NCI-H2081 treated with DMSO at 0.1 percent for 48 hours (cell line): ENCODE data around the gene AAR2.
A peak's percentile ranks its signal among the peaks of the same experiment; 100 is the strongest.

ENCODE experiments used
- DNase-seq: peaks from one replicate; lab custom pipeline; 2025; lab: John Stamatoyannopoulos, UW

AAR2 gene, protein sequence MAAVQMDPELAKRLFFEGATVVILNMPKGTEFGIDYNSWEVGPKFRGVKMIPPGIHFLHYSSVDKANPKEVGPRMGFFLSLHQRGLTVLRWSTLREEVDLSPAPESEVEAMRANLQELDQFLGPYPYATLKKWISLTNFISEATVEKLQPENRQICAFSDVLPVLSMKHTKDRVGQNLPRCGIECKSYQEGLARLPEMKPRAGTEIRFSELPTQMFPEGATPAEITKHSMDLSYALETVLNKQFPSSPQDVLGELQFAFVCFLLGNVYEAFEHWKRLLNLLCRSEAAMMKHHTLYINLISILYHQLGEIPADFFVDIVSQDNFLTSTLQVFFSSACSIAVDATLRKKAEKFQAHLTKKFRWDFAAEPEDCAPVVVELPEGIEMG

DNA sequence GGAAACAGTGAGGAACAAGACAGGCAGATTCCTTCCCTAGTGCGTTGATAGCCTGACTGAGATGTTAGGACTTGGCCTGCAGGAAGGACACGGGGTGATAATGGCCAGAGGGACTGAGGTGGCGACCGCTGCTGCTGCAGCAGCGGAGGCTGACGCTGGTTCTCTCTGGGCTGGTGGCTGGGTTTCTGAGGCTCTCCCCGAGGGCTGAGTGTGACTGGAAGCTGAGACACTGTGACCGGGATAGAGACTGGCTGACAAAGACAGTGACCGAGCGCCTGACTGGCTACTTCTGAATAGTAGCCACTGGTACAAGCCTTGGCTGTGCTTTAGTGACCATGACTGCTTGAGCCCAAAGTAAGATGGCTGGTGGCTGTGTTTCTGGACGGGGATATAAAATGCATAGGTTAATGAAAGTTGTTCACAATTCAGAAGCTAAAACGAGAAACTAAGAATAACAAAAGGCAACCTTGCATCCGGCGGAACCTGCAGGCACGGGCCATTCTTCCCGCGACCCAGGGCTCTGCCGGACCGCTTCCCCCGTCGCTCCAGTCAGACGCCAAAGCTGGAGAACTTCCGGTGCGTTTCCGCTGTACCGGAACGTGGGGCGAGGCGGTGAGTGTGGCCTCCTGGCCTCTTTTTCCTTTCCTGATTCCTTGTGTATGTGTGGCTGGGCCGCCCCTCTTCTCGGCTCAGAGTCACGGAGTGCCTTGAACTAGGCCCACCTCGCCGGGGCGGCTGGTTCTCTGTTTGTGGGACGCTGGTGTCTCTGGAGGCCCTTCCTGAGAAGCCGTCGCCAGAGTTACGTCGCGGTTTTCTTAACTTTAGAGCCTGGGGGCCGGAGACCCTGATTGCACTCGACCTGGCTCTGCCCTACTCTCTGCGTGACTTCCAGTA is at the start of gene AAR2:
TSS of gene AAR2 (plus strand) at position 587 of the 894 bp plus-strand sequence. CDS start 3,391 bp downstream, outside the sequence.
- peak; percentile 42 for DNase-seq

DNA sequence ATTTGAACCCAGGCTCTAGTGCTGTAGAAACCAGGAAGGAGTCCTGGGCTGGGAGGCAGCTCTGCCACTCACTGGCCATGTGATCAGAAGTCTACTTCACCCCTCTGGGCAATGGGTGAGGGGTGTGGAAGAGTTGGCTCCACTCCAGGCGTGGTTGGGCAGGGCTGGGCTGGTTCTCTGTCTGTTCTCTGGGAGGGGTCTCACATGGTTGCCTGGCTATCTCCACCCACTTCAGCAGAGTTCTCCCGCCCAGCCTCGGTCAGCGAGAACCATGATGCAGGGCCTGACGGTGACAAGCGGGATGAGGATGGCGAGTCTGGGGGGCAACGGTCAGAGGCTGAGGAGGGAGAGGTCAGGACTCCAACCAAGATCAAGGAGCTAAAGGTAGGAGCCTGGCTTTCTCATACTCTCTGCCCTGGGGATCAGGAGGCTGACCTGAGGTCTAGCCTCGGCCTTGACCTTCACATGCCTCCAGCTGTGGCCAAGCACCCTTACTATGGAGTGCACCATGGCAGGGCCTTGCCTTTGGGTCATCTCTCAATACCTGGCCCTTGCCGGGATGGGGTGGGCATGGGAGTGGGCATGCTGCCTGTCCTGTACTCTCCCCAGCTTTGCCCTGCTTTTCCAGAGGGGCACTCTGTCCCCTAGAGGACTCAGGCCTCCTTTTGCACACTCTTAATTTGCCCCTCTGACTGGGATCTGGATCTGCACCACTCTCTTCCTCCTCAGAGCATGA is 42.1 kb upstream of the AAR2 start:
- DNase-seq: no peak

DNA sequence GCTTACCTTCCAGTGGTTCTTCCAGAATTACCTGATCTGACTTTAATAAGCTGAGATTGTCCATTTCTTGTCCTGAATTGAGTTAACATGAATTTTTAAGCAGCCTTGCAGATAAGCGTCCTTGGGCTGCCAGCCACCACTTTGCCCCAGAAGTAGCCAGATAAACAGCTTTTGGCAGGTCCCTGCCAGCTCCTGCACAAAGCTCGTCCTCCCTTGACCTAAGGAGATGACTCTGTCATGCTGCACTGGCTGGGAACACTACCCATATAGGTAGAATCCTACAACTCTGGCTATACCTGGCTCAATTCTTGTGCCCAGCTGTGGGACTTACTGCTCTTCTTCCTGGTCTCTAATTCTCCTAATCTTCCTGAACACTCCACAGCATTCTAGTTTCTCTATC is 39.6 kb upstream of the AAR2 start:
- no peak for DNase-seq

DNA sequence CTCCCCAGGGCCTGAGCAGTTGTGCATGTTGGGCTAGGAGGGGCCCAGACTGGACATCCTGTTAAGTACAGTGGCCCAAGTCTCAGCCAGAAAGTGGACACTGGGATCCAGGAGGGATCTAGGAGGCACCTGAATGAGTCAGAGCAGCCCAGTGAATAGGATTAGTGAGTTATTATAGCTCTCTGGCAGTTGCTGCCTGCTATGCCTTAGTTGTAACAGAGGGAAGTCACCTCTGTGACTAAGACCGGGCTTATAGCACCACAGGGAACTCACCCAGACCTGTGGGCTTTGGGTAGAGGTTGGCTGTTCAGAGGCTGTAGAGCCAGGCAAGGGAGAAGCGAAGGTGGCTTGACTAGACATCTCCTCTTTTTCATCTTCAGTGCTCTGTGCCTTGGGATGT is 39.0 kb upstream of the AAR2 start:
- DNase-seq: no peak

DNA sequence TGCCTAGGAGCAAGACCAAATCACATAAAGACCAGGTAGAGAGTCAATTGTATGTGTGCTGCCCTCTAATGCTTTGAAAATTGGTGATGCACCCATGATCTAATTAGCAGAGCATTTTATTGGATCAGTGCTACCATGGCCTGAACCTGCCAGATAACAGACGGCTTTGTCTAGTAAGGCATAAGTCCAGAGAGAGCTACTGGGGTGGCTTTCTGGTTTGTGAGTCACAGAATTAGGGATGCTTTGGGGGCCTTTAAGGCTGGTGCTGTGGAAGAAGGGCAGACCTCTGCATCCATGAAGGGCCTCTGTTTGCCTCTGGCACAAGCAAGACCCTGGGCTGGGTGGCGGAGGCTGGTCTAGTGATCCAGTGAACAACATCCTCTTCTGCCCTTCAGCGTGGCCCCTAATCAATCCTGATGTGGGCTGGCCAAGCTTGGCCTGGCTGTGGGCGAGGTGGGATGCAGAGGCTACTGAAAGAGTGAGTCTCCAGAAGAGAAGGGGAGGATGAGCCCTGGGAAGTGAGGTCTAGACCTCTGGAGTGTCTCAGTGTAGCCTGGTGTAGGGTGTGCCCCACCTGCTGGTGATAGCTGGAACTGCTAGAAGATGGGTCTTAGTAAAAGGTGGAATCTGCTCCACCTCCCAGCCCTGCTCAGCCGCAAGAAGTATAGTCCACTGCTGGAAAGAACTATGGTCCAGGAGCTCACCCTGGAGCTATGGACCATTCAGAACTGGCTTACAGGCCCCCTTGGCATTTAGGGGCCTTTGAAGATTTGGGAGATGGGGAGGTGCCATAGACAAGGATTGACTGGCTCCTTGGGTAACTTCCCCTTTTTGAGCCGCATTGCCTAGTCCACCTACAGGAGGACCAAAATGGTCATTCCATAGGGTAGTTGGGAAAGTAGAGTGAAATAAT is 36.7 kb upstream of the AAR2 start:
- peak; percentile 28 for DNase-seq

DNA sequence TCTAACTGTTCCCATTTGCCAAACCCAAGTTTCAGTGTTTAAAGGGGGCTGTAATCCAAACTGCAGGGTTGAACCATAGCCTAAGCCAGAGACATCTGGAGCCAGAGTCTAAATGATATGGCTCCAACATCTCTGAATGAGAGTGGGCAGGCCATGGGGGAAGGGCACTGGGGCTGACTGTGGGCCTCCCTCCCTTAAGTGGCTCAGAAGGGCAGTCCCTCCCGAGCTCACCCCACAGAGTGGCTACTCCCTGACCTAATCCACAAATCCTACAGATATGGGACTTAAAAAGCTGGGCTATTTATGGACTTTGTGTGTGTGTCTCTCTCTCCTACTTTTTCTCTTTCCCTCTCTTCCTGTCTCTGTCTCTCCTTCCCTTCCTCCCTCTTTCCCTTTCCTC is 35.8 kb upstream of the AAR2 start:
- no peak for DNase-seq

DNA sequence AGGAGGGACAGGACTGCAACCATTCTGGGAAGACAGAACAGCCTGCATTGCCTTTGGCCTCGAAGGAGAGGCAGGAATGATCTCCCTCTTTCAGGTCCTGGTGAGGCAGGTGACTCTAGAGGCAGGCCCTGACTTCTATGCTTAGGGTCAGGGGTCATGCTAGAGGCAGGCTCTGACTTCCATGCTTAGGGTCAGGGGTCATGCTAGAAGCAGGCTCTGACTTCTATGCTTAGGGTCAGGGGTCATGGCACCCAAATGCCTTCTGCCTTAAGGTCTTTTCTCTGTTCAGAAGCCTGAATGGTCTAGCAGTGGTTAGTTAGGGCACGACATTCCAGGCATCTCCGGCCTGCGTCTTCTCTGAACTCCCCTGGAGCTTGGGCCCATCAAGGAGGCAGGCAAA is 35.1 kb upstream of the AAR2 start:
- no peak for DNase-seq

DNA sequence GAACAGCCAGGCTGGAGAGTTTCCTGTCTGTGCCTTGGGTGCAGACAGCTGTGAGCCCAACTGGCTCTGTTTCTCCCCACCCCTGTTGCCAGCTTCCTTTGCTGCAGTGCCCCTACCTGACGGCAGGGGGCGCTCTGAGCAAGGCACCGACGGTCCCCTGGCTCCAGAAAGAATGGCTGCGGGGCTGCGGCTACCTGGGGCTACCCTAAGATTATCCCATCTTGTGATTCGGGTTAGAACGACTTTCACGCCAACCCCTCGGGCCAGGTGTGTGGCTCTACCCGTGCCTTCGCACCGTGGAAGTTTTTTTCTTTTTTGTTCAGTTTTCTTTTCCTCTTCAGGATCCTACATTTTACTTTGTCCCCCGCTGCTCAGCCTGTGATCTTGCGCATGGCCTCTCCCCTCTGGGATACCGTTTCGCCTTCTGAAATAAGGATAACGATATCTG is 33.4 kb upstream of the AAR2 start:
- DNase-seq: no peak

DNA sequence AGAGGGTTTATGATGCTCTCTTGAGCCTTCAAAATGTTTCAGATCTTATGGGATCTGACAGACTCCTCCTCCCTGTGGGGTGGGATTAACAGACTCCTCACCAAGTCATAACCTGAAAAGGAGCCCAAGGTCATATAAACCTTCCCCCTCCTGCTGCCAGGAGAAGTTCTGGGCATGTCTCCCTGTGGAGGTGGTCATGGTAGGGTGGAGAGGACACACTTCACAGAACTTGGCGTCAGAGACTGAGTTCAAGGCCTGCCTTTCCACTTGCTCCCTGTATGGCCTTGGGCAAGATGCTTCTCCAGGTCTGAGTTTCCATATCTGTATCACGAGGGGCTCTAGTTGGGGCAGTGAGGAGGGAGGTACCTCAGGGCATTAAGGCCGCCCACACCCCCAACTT is 32.4 kb upstream of the AAR2 start:
- DNase-seq: no peak

DNA sequence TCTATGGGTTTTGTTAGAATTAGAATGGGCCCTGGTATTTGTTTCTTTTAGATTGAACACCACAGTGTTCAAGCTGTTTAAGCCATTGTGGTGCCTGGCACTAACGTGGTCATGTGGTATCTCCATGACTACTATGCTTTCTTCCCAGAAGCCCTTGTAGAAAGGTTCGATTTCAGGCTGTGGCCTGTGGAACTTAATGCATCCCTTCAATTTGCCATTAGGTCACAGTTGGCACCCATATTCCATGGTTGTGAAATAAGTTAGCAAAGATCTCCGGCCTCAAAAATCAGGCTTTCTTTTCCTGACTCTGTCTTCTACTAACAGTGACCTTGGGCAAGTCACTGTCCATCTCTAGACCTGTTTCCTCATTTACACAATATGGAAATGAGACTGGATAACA is 31.3 kb upstream of the AAR2 start:
- DNase-seq: no peak

DNA sequence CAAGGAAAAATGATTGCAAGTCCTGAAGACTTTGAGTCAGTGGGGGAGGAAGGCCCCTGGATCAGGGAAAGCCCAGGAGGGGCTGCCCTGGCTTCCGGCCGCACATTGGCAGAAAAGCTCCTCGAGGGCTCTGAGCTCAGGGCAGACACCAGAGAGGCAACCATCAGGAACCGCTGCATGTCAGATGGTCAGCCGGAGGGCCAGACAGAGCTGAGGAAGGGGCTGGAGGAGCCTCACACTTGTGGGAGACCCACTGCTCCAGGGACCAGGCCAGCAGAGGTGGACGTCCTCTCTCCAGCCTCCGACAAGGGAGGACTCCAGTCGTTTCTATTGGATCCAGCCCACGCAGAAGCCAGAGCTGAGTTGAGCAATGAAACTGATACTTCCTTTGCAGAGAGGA is 30.2 kb upstream of the AAR2 start:
- DNase-seq: no peak

DNA sequence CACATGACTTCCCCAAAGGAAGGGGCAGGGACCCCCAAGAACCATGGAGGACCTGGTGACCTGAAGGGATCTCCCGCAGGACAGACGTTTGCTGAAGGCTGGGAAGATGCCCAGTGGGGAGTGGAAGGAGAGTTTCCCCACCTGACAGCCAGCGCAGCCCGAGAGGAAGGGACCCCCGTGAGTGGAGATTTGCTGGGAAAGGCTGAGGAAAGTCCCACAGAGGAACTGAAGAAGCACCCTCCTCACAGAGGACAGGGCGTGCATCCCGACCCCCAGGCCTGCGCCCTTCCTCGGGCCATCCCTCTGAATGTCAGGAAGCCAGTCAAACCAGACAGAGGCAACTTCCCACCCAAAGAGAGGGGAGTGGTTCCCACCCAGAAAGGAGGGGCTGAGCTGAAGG is 29.6 kb upstream of the AAR2 start:
- DNase-seq: no peak

DNA sequence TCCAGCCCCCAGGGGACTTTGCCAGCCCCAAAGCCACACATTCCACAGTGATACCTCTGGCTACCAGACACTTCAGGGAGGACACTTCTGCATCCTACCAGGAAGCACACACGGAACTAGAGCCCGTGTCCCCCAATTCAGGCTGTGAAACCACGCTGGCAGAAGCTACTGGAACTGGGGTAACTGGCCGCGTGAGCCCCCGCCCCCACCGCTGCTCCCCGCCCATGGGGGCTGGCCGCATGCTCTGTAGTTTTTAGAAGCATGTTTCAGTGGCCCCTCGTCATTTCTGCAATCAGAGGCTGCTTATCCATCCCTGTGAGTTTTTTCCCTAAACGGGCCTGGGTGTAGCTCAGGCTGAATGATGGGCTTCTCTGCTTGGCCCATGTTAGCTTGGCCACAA is 28.7 kb upstream of the AAR2 start:
- no peak for DNase-seq

DNA sequence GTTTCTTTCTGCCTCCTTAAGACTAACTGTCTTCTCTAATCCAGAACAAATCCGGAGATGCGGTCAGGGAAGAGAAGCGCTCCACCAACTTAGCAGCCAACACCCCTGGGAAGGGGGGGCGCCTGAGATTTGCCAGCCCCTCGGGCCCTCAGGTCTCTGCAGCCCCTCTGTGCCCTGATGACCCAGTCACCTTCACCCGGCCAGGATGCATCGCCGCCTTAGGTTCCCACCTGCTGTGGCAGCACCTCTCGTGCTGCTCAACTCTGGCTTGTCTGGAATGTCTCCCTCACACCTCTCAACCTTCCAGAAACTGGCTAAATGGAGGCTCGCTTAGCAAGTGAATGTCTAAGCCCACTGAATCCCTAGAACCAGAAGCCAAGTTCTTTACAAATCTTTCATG is 28.0 kb upstream of the AAR2 start:
- no peak for DNase-seq

DNA sequence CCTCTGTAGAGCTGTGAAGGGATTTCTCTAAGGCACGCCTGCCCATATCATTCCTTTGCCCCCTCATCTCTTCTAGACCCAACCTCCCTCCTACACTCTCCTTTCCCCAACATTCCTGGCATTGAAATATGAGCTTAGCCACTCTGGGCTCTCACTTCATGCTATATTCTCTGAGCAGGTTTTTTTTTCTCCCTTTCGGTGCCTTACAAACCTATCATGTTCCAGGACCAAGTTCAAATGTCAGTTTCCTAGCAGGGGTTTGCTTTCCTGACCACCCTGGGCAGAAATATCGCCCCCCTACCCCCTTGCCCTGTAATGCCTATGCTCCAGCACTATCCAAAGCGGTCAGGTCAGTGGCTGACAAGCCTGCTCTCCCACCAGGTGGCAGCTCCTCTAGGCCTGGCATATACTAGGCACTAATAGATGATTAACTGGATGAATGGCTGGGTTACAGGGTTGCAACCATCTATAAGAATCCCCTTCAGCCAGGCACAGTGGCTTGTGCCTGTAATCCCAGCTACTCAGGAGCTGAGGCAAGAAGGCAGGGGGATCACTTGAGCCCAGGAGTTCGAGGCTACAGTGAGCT is 25.7 kb upstream of the AAR2 start:
- DNase-seq: no peak

DNA sequence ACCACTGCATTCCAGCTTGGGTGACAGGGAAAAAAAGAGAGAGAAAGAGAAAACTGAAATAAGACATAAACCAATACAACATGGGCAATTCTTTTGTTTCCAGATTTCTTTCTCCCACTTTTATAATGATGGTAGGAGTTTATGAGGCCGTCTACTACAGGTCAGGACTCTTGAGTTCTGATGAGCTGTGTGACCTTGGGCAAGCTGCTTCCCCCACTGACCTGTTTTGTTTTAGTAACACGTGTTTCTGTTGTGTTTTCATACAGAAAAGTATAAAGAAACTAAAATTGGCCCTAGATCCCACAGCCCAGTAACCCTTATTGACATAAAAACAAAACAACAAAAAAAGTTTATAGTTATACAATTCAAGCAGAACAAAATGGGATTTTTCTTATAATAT is 22.9 kb upstream of the AAR2 start:
- DNase-seq: no peak

DNA sequence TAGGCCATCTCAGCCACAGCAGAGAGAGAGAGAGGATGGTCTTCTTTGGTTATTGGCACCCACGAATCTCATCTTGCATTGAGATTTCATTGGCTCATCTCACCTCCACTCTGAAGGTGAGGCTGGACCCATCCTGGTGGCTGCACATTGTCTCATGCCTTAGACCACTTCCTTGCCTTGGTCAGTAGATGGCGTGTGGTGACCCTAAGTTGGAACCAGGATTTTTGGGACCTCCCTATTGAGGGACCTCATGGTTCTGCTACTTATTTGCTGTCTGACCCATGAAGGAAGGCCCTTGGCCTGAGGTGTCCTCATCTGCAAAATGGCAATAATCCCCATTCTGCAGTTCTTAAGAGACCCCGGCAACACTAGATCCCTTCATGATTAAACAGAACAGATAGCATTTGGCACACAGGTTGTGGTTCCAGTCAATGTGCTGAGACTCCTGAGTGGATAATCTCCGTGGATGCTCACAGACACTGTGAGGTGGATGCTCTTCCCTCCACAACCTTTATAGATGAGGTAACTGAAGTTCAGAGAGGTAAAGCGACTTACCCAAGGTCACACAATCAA is 21.5 kb upstream of the AAR2 start:
- DNase-seq: no peak

DNA sequence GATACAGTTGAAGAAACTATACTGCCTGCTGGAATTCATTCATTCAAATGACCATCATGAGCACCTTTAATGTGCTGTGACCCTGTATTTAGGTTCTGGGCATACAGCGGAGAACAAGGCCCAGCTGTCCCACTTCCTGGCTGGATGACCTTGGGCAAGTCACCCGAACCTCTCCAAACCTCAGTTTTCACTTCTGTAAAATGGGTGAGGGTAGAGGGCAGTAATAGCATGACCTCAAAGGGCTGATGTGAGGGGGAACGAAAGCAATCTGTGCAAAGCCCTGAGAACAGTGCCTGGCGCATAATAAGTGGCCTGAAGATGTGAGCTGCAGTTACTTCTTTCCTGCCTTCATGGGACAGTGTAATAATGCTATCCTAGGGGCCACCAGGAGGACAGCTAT is 20.5 kb upstream of the AAR2 start:
- no peak for DNase-seq

DNA sequence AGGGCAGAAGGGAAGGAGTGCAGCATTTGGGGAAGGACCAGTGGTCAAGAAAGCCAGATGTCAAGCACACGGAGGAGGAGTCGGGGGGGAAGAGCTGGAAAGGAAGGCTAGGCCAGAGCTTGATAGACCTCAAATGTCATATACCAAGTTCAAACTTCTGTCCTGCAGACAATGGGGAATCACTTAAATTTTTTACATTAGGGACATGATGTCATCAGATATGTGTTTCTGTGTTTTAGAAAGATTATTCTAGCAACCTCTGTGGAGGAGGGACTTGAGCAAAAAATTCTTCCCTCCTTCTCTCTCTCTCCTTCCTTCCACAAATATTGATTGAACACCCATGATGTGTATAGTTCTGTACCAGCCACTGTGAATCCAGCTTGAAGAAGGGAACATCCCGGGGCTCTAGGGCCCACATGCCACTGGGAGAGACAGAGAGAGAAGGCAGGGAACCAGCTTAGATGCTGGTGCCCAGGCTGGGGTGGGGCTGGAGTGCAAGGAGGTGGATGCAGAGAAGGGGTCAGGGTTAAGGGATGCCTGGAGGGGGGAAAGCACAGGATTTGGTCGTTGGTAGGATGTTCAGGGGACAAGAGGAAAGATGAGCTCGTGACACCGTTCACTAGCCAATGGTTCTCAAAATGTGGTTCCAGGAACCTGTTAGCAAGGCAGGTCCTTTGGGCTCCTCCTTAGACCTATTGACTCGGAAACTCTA is 19.8 kb upstream of the AAR2 start:
- no peak for DNase-seq

DNA sequence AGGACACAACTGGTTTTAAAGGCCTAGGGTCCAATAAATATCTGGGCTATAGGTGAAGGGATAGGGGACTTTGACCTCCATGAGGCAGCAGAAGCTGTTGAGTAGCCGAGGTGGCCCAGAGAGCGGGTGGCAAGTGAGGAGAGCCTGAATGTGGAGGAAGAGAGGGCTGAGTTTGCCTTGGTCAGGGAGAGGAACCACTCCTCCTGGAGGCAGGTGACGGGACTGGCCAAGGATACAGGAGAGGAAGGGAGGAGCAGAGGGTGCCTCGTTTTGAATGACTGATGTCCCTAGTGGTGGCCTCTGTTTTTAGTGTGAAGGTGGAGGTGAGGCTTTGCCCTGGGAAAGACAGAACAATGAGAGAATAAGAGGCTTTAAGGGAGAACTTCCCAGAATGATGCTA is 19.1 kb upstream of the AAR2 start:
- no peak for DNase-seq
